Neural progenitor cell (in vitro differentiated cells): ENCODE results near the gene ARHGAP21.

Source experiments
- EZH2 ChIP-seq: fragments of 200-600 bp; sonication (generic); IDR thresholded peaks from 2 replicates; pipeline ENCODE4 v1.6.1; 2017; ENCODE audit warnings: antibody characterized with exemption, mild to moderate bottlenecking, moderate library complexity
- EZH2phosphoT487 ChIP-seq: fragments of 200-600 bp; sonication (generic); IDR thresholded peaks from 2 replicates; pipeline ENCODE4 v1.6.1; 2017; ENCODE audit warnings: antibody characterized with exemption
- TF ChIP-seq, protein P1 (sequence below): fragments of 200-600 bp; sonication (generic); IDR thresholded peaks from 2 replicates; pipeline ENCODE4 v1.5.1; 2017; ENCODE audit warnings: antibody characterized with exemption, mild to moderate bottlenecking

DNA sequence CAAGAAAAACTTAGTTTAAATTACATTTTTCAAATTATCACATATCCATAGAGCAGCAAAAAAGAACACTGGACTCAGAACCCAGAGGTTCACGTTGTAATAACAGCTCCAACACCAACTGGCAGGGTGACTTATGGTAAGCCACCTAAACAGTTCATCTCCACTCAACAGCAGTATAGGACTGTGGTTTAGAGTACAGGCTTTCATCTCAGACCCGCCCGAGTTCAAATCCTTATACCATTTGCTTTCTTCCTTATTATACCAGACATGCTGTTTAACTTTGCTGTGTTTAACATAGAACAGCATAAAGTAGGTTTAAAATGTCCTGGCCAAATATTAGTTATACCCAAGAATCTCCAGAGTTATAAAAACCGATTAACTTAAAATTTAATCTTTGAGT, 97.9 kb downstream of the ARHGAP21 start:
- TF ChIP-seq, protein P1, sequence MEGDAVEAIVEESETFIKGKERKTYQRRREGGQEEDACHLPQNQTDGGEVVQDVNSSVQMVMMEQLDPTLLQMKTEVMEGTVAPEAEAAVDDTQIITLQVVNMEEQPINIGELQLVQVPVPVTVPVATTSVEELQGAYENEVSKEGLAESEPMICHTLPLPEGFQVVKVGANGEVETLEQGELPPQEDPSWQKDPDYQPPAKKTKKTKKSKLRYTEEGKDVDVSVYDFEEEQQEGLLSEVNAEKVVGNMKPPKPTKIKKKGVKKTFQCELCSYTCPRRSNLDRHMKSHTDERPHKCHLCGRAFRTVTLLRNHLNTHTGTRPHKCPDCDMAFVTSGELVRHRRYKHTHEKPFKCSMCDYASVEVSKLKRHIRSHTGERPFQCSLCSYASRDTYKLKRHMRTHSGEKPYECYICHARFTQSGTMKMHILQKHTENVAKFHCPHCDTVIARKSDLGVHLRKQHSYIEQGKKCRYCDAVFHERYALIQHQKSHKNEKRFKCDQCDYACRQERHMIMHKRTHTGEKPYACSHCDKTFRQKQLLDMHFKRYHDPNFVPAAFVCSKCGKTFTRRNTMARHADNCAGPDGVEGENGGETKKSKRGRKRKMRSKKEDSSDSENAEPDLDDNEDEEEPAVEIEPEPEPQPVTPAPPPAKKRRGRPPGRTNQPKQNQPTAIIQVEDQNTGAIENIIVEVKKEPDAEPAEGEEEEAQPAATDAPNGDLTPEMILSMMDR = no peak
- TF ChIP-seq EZH2phosphoT487 (no peak), EZH2 (no peak)
